Osteoblast (primary cell): ENCODE data around the gene PRLR. TPM values are rescaled to one million over a fixed set of nuclear protein-coding genes. Genes with fewer than 3 reads are reported as not detected.
"Not testable (repeated sequence)": the region's sequence is repeated elsewhere in the genome, so short reads cannot be mapped to it uniquely, and the experiment has no call there.

Source experiments
- DNase-seq: peaks from one replicate; pipeline ENCODE4 v3.0.0; 2011; ENCODE audit warnings: low spot score, mixed read lengths; ENCODE audit not compliant: insufficient read length; ENCODE audit errors: missing footprints
- H2AFZ ChIP-seq: 2 replicates; pipeline ENCODE4 v1.6.0; 2011; ENCODE audit warnings: mild to moderate bottlenecking, low read length
- H3K27ac ChIP-seq: 2 replicates; pipeline ENCODE4 v1.5.1; 2011; ENCODE audit warnings: mild to moderate bottlenecking, low read depth, low read length, moderate library complexity
- H3K27me3 ChIP-seq: 2 replicates; pipeline ENCODE4 v1.6.0; 2012; ENCODE audit warnings: mild to moderate bottlenecking, control low read depth, inconsistent platforms, low read length, moderate library complexity; ENCODE audit not compliant: insufficient read depth
- H3K36me3 ChIP-seq: 2 replicates; pipeline ENCODE4 v1.5.1; 2011; ENCODE audit warnings: mild to moderate bottlenecking, low read length, control low read depth, moderate library complexity; ENCODE audit not compliant: insufficient read depth
- H3K4me1 ChIP-seq: 2 replicates; pipeline ENCODE4 v1.5.1; 2011; ENCODE audit warnings: mild to moderate bottlenecking, low read length, control low read depth, moderate library complexity; ENCODE audit not compliant: insufficient read depth
- H3K4me2 ChIP-seq: 2 replicates; pipeline ENCODE4 v1.6.0; 2011; ENCODE audit warnings: mild to moderate bottlenecking, low read length; ENCODE audit not compliant: insufficient read depth
- H3K4me3 ChIP-seq: fragments of 200-600 bp; sonication (generic); 3 replicates; pipeline ENCODE4 v1.5.1; 2012; ENCODE audit warnings: mild to moderate bottlenecking, low read length, inconsistent platforms; ENCODE audit not compliant: insufficient read depth
- H3K79me2 ChIP-seq: 2 replicates; pipeline ENCODE4 v1.6.0; 2012; ENCODE audit warnings: mild to moderate bottlenecking, low read length, control low read depth, inconsistent platforms; ENCODE audit not compliant: insufficient read depth
- H3K9me3 ChIP-seq: 2 replicates; pipeline ENCODE4 v1.5.1; 2011; ENCODE audit warnings: low read depth, low read length, control low read depth
- H4K20me1 ChIP-seq: 2 replicates; pipeline ENCODE4 v1.6.0; 2012; ENCODE audit warnings: mild to moderate bottlenecking, low read length, control low read depth; ENCODE audit not compliant: insufficient read depth
- total RNA-seq: library from RNA; depleted of rRNA; stranded (reverse); fragments of >200 nt; gene quantifications from 2 replicates; pipeline ENCODE4 v1.2.3, GENCODE V29; 2012
- TF ChIP-seq, protein P1 (sequence below): IDR thresholded peaks from 2 replicates; pipeline ENCODE4 v1.5.1; 2011; ENCODE audit warnings: mild to moderate bottlenecking, low read depth, low read length, moderate library complexity; ENCODE audit errors: extremely low read depth

Gene PRLR
- total RNA-seq, 1 donor = under 0.01 TPM

DNA sequence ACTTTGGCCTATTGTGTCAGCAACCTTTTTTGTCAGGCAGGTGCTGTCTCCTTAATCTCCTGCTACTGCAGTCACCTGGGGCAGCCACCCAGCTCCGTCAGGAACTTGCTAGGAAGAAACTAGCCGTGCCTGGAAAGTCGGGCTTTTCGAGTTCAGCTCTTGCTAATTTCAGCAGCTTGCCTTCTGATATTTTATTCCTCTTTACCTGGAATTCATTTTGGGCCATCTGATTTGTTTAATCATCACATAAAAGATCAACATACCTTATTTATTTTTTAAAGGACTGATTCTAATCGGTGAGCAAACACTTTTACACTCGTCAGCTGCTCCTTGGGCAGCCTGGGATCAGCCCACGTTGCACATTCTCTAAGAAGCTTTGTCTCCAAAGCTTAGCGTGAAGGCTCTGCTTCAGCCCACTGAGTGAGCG is 42.2 kb downstream of the PRLR start:
- Histone ChIP-seq H3K4me3 (no peak overlapping the region), H3K27me3 (peaks cover 43% of the 10 kb centered on the region), H3K9me3 (no peaks in the 10 kb centered on the region), H2AFZ (no peak overlapping the region), H3K4me1 (no peaks in the 10 kb centered on the region), H3K79me2 (no peaks in the 10 kb centered on the region), H4K20me1 (no peaks in the 10 kb centered on the region), H3K36me3 (no peaks in the 10 kb centered on the region), H3K4me2 (no peak overlapping the region), H3K27ac (no peak overlapping the region)
- DNase-seq = no peak
- TF ChIP-seq, protein P1, sequence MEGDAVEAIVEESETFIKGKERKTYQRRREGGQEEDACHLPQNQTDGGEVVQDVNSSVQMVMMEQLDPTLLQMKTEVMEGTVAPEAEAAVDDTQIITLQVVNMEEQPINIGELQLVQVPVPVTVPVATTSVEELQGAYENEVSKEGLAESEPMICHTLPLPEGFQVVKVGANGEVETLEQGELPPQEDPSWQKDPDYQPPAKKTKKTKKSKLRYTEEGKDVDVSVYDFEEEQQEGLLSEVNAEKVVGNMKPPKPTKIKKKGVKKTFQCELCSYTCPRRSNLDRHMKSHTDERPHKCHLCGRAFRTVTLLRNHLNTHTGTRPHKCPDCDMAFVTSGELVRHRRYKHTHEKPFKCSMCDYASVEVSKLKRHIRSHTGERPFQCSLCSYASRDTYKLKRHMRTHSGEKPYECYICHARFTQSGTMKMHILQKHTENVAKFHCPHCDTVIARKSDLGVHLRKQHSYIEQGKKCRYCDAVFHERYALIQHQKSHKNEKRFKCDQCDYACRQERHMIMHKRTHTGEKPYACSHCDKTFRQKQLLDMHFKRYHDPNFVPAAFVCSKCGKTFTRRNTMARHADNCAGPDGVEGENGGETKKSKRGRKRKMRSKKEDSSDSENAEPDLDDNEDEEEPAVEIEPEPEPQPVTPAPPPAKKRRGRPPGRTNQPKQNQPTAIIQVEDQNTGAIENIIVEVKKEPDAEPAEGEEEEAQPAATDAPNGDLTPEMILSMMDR = no peak

DNA sequence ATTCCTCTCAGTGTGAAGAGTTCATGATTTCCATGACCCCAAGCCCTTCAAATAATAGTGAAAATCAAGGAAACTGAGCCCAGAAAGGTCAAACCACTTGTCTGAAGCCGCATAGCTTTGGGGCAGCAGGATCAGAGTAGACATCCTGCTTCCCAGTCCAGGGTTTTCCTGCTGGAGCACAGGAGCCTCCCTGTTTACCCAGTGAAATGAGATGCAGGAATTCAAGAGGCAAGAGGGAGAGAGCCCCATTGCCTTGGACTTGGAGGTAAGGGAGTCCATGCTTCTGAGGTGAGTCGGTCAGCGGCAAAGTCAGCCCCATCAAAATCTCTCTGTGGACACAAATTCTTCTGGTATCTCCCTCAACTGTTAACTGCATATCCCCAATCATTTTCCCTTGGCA is 42.7 kb downstream of the PRLR start:
- not testable (repeated sequence) for H3K36me3 ChIP-seq, H3K79me2 ChIP-seq, H3K9me3 ChIP-seq, H3K4me2 ChIP-seq, H3K4me1 ChIP-seq, H2AFZ ChIP-seq, H4K20me1 ChIP-seq, DNase-seq, H3K4me3 ChIP-seq, H3K27ac ChIP-seq
- peaks cover 39% of the 10 kb centered on the region for H3K27me3 ChIP-seq

DNA sequence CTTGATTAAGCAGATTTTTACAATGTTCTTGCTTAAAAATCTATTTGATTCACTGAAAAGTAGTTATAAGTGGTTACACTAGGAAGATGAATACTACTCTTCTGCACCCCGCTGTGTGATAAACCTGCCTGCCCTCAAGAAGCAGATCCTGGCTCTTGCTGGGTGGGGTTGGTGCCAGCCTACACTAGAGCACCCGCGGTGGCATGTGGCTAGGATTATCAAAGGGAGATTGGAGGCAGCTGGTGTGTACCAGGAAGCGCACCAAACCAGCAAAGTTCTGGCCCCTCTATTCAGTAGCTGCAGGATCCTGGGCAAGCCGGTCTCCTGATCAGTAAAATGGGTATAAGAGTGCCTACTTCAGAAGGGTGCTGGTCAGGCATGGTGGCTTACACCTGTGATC is 43.5 kb downstream of the PRLR start:
- Histone ChIP-seq H3K27ac (no peak overlapping the region), H2AFZ (no peak overlapping the region), H3K36me3 (no peaks in the 10 kb centered on the region), H4K20me1 (no peaks in the 10 kb centered on the region), H3K4me3 (no peak overlapping the region), H3K4me1 (no peaks in the 10 kb centered on the region), H3K9me3 (no peaks in the 10 kb centered on the region), H3K79me2 (no peaks in the 10 kb centered on the region), H3K4me2 (no peak overlapping the region), H3K27me3 (peaks cover 34% of the 10 kb centered on the region)
- TF ChIP-seq, protein P1 = no peak
- no peak for DNase-seq

DNA sequence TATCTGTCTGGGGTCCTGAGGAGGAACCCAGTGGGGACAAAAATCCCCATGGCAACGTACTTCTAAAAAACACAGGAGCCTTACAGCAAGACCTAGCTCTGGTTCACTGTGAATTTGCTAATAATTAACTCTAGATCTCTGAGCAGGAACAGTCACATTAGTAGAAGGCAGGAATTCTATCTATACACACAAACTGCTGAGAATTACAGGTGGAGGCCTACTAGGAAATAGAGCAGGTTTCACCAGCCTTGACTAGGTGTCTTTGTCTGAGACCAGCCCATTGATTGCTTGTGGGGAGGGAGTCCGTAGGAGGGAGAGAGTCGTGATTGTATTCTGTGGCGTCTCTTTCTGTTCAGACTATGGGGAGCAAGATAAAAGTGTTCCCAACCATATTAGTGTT is 44.8 kb downstream of the PRLR start:
- Histone ChIP-seq H3K9me3 (no peaks in the 10 kb centered on the region), H3K4me3 (no peak overlapping the region), H4K20me1 (no peaks in the 10 kb centered on the region), H3K4me2 (no peak overlapping the region), H2AFZ (no peak overlapping the region), H3K27me3 (peaks cover 28% of the 10 kb centered on the region), H3K36me3 (no peaks in the 10 kb centered on the region), H3K27ac (no peak overlapping the region), H3K4me1 (no peaks in the 10 kb centered on the region), H3K79me2 (no peaks in the 10 kb centered on the region)
- TF ChIP-seq, protein P1 = no peak
- DNase-seq = no peak
